Measurements from ENCODE around the gene FREM1.

FREM1 gene

GRCh38 chr9:14713187-14713767 lies 197.0 kb downstream of the FREM1 start:
- CTCF ChIA-PET = interaction anchor here (0.6 to 2.1 kb wide), 5 partner anchors 8 to 1286 kb away, joined by 3 to 5 read pairs (median 3); partner anchors contain the start of gene CER1
- TF ChIP-seq CTCF (IDR thresholded peaks at IDR 0.05; ENCODE audit: control extremely low read depth, extremely low read depth, low read depth, missing control alignments) = no peak
- DNase-seq (ENCODE audit: extremely low spot score) = no peak
- POLR2A ChIA-PET = no interaction called here

GRCh38 chr9:14710804-14711203 lies 199.4 kb downstream of the FREM1 start:
- ChIA-PET CTCF (interaction anchor here (1.1 kb wide), 1 partner anchor 171 kb away, joined by 3 read pairs; no protein-coding TSS in a partner anchor), POLR2A (no interaction called here)
- DNase-seq (ENCODE audit: extremely low spot score) = no peak
- TF ChIP-seq CTCF (IDR thresholded peaks at IDR 0.05; ENCODE audit: control extremely low read depth, extremely low read depth, low read depth, missing control alignments) = no peak

- ChIA-PET POLR2A (no interaction called here), CTCF (no interaction called here)
- DNase-seq (ENCODE audit: extremely low spot score) = no peak
- TF ChIP-seq CTCF (IDR thresholded peaks at IDR 0.05; ENCODE audit: control extremely low read depth, extremely low read depth, low read depth, missing control alignments) = no peak
These were observed 203.6 kb downstream of the FREM1 start for GRCh38 chr9:14706530-14707140.

- DNase-seq (ENCODE audit: extremely low spot score) = no peak
- ChIA-PET CTCF (interaction anchor here (1.4 to 1.5 kb wide), 3 partner anchors 9 to 11 kb away, joined by 3 to 5 read pairs (median 4); no protein-coding TSS in a partner anchor), POLR2A (no interaction called here)
- TF ChIP-seq CTCF (IDR thresholded peaks at IDR 0.05; ENCODE audit: control extremely low read depth, extremely low read depth, low read depth, missing control alignments) = no peak
These were observed 205.1 kb downstream of the FREM1 start for GRCh38 chr9:14705079-14705478.

- no peak for TF ChIP-seq CTCF (IDR thresholded peaks at IDR 0.05; ENCODE audit: control extremely low read depth, extremely low read depth, low read depth, missing control alignments)
- ChIA-PET POLR2A (no interaction called here), CTCF (interaction anchor here (1.4 kb wide), 1 partner anchor 10 kb away, joined by 3 read pairs; no protein-coding TSS in a partner anchor)
- no peak for DNase-seq (ENCODE audit: extremely low spot score)
These were observed 205.9 kb downstream of the FREM1 start for GRCh38 chr9:14704281-14704680.

GRCh38 chr9:14702200-14702720 lies 208.0 kb downstream of the FREM1 start:
- ChIA-PET POLR2A (no interaction called here), CTCF (no interaction called here)

More at GRCh38 chr9:14702200-14702720, 208.0 kb downstream of the FREM1 start:
- no peak for DNase-seq (ENCODE audit: extremely low spot score)
- TF ChIP-seq CTCF (IDR thresholded peaks at IDR 0.05; ENCODE audit: control extremely low read depth, extremely low read depth, low read depth, missing control alignments) = no peak
